H1 (cell line): ENCODE measurements around the gene DCTD. TPM values are rescaled to one million over a fixed set of nuclear protein-coding genes. Genes with fewer than 3 reads are reported as not detected.

Experiments
- CTCF ChIA-PET: fragments of 300-600 bp; sonication (Branson Sonifier 250); formaldehyde crosslinking; loops from one replicate; lab custom pipeline; 2021; ENCODE audit not compliant: partially characterized antibody; lab: Charles Lee
- POLR2A ChIA-PET: fragments of 300-600 bp; sonication (Branson Sonifier 250); formaldehyde crosslinking; loops from one replicate; lab custom pipeline; 2021; ENCODE audit warnings: inconsistent platforms; ENCODE audit not compliant: partially characterized antibody; lab: Charles Lee
- DNase-seq, 2 experiments: peaks; one replicate each; pipeline versions ENCODE4 v3.0.0 to v3.0.0-alpha.2; 2010 to 2022; ENCODE audit warnings: low spot score in 2 of 2, low read depth in 1 of 2, mixed read lengths in 1 of 2
- FAIRE-seq: peaks from 2 replicates; lab custom pipeline; 2011; peaks lifted over from hg19 to GRCh38; lab: Jason Lieb, UNC
- H2AFZ ChIP-seq: 2 replicates; pipeline ENCODE4 v1.8.1; 2012; ENCODE audit warnings: low read length, inconsistent platforms
- H2AK5ac ChIP-seq: 2 replicates; pipeline ENCODE4 v1.6.1; 2013; ENCODE audit warnings: low read depth, low read length
- H2BK120ac ChIP-seq: replicated peaks from 2 replicates; pipeline ENCODE3; 2013; ENCODE audit warnings: low read depth, low read length, inconsistent platforms
- H2BK12ac ChIP-seq: 2 replicates; pipeline ENCODE4 v1.6.1; 2013; ENCODE audit warnings: low read depth, low read length
- H2BK15ac ChIP-seq: 2 replicates; pipeline ENCODE4 v1.6.1; 2013; ENCODE audit warnings: low read length
- H2BK20ac ChIP-seq: 2 replicates; pipeline ENCODE4 v1.6.1; 2013; ENCODE audit warnings: low read length
- H2BK5ac ChIP-seq: 2 replicates; pipeline ENCODE4 v1.6.1; 2013; ENCODE audit warnings: low read depth, low read length
- H3K14ac ChIP-seq: 2 replicates; pipeline ENCODE4 v1.6.1; 2013; ENCODE audit warnings: inconsistent platforms; ENCODE audit not compliant: insufficient read length
- H3K18ac ChIP-seq: 2 replicates; pipeline ENCODE4 v1.6.1; 2013; ENCODE audit warnings: low read length; ENCODE audit errors: extremely low read depth
- H3K23ac ChIP-seq: 2 replicates; pipeline ENCODE4 v1.6.1; 2013; ENCODE audit warnings: inconsistent platforms; ENCODE audit not compliant: insufficient read length
- H3K23me2 ChIP-seq: 2 replicates; pipeline ENCODE4 v1.6.1; 2013; ENCODE audit warnings: low read depth, low read length
- H3K27ac ChIP-seq: 2 replicates; pipeline ENCODE4 v1.6.1; 2011; ENCODE audit warnings: low read depth, low read length, inconsistent platforms
- H3K27me3 ChIP-seq, 4 experiments: replicated peaks in 1 of 4; 1 replicate in 1 of 4; 2 replicates in 3 of 4; pipeline versions ENCODE4 v1.6.1 to v1.8.1; 2011 to 2013; ENCODE audit warnings: low read length in 3 of 4, mild to moderate bottlenecking in 3 of 4, inconsistent platforms in 2 of 4, mixed read lengths in 2 of 4, moderate library complexity in 1 of 4; ENCODE audit not compliant: control insufficient read depth in 3 of 4, insufficient read depth in 3 of 4; ENCODE audit errors: extremely low read depth in 1 of 4
- H3K36me3 ChIP-seq, 4 experiments: 2 replicates each; pipeline versions ENCODE4 v1.6.1 to v1.8.1; 2011 to 2013; ENCODE audit warnings: mild to moderate bottlenecking in 4 of 4, low read length in 3 of 4, moderate library complexity in 2 of 4, control low read depth in 1 of 4, inconsistent platforms in 1 of 4; ENCODE audit not compliant: insufficient read depth in 4 of 4, control insufficient read depth in 2 of 4
- H3K4ac ChIP-seq: replicated peaks from 2 replicates; pipeline ENCODE3; 2013; ENCODE audit warnings: low read length, low read depth, mixed read lengths, inconsistent platforms; ENCODE audit not compliant: insufficient read length
- H3K4me1 ChIP-seq, 4 experiments: replicated peaks in 1 of 4; 1 replicate in 1 of 4; 2 replicates in 3 of 4; pipeline versions ENCODE4 v1.6.1 to v1.8.1; 2011 to 2013; ENCODE audit warnings: low read length in 3 of 4, inconsistent platforms in 2 of 4, mixed read lengths in 1 of 4; ENCODE audit not compliant: insufficient read depth in 4 of 4, control insufficient read depth in 3 of 4
- H3K4me2 ChIP-seq, 2 experiments: 2 replicates each; pipeline versions ENCODE4 v1.6.1 to v1.8.1; 2011 to 2013; ENCODE audit warnings: low read depth in 2 of 2, low read length in 2 of 2, control low read depth in 1 of 2, inconsistent platforms in 1 of 2, mild to moderate bottlenecking in 1 of 2; ENCODE audit not compliant: insufficient read depth in 1 of 2
- H3K4me3 ChIP-seq, 4 experiments: fragments of 200-600, 300-600 bp in 1 of 4; sonication (generic), shearing (Covaris generic), sonication (Bioruptor Twin) in 1 of 4; 2 replicates each; pipeline versions ENCODE4 v1.5.1 to v1.8.1; 2011 to 2016; ENCODE audit warnings: low read length in 4 of 4, low read depth in 3 of 4, control low read depth in 2 of 4, inconsistent platforms in 2 of 4, mild to moderate bottlenecking in 2 of 4, mixed read lengths in 1 of 4, moderate library complexity in 1 of 4; ENCODE audit not compliant: insufficient read depth in 2 of 4; ENCODE audit errors: extremely low read depth in 1 of 4
- H3K56ac ChIP-seq: replicated peaks from 2 replicates; pipeline ENCODE3; 2013; ENCODE audit warnings: low read depth, mild to moderate bottlenecking, mixed read lengths, low read length, inconsistent platforms; ENCODE audit not compliant: insufficient read length
- H3K79me1 ChIP-seq: 2 replicates; pipeline ENCODE4 v1.6.1; 2013; ENCODE audit warnings: low read depth, low read length, control low read depth
- H3K79me2 ChIP-seq, 2 experiments: 2 replicates each; pipeline versions ENCODE4 v1.6.1 to v1.8.1; 2012 to 2013; ENCODE audit warnings: low read length in 2 of 2, mild to moderate bottlenecking in 2 of 2, inconsistent platforms in 1 of 2; ENCODE audit not compliant: insufficient read depth in 2 of 2, control insufficient read depth in 1 of 2
- H3K9ac ChIP-seq, 4 experiments: replicated peaks in 1 of 4; 1 replicate in 1 of 4; 2 replicates in 3 of 4; pipeline versions ENCODE4 v1.6.1 to v1.8.1; 2011 to 2013; ENCODE audit warnings: low read depth in 3 of 4, low read length in 3 of 4, control low read depth in 2 of 4, mild to moderate bottlenecking in 2 of 4, moderate library complexity in 2 of 4, inconsistent platforms in 1 of 4; ENCODE audit errors: extremely low read depth in 1 of 4
- H3K9me3 ChIP-seq, 2 experiments: 2 replicates each; pipeline versions ENCODE4 v1.6.1 to v1.8.1; 2012 to 2013; ENCODE audit warnings: mild to moderate bottlenecking in 2 of 2, moderate library complexity in 2 of 2, control low read depth in 1 of 2, inconsistent platforms in 1 of 2, low read depth in 1 of 2, low read length in 1 of 2, mixed read lengths in 1 of 2; ENCODE audit not compliant: insufficient read depth in 2 of 2
- H4K20me1 ChIP-seq, 2 experiments: replicated peaks in 1 of 2; 2 replicates each; pipeline versions ENCODE3 to v1.8.1; 2011 to 2013; ENCODE audit warnings: inconsistent platforms in 2 of 2, low read length in 2 of 2, mild to moderate bottlenecking in 1 of 2; ENCODE audit not compliant: insufficient read depth in 2 of 2, control insufficient read depth in 1 of 2
- H4K5ac ChIP-seq: 2 replicates; pipeline ENCODE4 v1.6.1; 2013; ENCODE audit warnings: low read length, low read depth, mixed read lengths, inconsistent platforms; ENCODE audit not compliant: insufficient read length
- H4K8ac ChIP-seq: 2 replicates; pipeline ENCODE4 v1.8.0; 2013; ENCODE audit warnings: mild to moderate bottlenecking, moderate library complexity, low read length, inconsistent platforms; ENCODE audit not compliant: insufficient read depth; ENCODE audit errors: extremely low read depth
- H4K91ac ChIP-seq: replicated peaks from 2 replicates; pipeline ENCODE3; 2013; ENCODE audit warnings: low read length, mixed read lengths, inconsistent platforms; ENCODE audit not compliant: insufficient read length
- CBX5 ChIP-seq: fragments of 300-800, 300-1000 bp; sonication (generic); IDR thresholded peaks from 2 replicates; pipeline ENCODE4 v1.7.1; 2016; ENCODE audit warnings: antibody characterized with exemption, low read length, low read depth
- EP300 ChIP-seq, 2 experiments: IDR thresholded peaks; 1 replicate in 1 of 2; 2 replicates in 1 of 2; pipeline ENCODE4 v1.6.1; 2011 to 2012; ENCODE audit warnings: low read depth in 2 of 2, low read length in 2 of 2, mild to moderate bottlenecking in 2 of 2, borderline replicate concordance in 1 of 2, inconsistent platforms in 1 of 2, moderate library complexity in 1 of 2
- NRF1 ChIP-seq: IDR thresholded peaks from 2 replicates; pipeline ENCODE4 v1.6.1; 2011; ENCODE audit warnings: mild to moderate bottlenecking, low read depth, low read length, improper control_type of control experiment
- PHF8 ChIP-seq: fragments of 200-600 bp; sonication (generic); conservative IDR thresholded peaks from 2 replicates; pipeline ENCODE4 v1.7.1; 2012; ENCODE audit warnings: low read depth, mild to moderate bottlenecking, inconsistent platforms, low read length, moderate library complexity
- RXRA ChIP-seq: IDR thresholded peaks from 2 replicates; pipeline ENCODE4 v1.6.1; 2011; ENCODE audit warnings: low read depth, mild to moderate bottlenecking, low read length, moderate library complexity; ENCODE audit not compliant: insufficient read depth
- SAP30 ChIP-seq: fragments of 300-600 bp; sonication (generic); IDR thresholded peaks from 2 replicates; pipeline ENCODE4 v1.7.1; 2012; ENCODE audit warnings: low read length, moderate library complexity, mild to moderate bottlenecking, inconsistent platforms; ENCODE audit not compliant: insufficient read depth, insufficient replicate concordance
- SIRT6 ChIP-seq: IDR thresholded peaks from one replicate; pipeline ENCODE4 v1.7.1; 2012; ENCODE audit warnings: low read length, inconsistent platforms
- SP2 ChIP-seq: IDR thresholded peaks from 2 replicates; pipeline ENCODE4 v1.6.1; 2012; ENCODE audit warnings: mild to moderate bottlenecking, low read length, inconsistent platforms
- TAF7 ChIP-seq: optimal IDR thresholded peaks from 2 replicates; pipeline ENCODE3; 2011; ENCODE audit warnings: low read depth, mild to moderate bottlenecking, inconsistent platforms, low read length, moderate library complexity, borderline replicate concordance
- whole genome bisulfite sequencing, 2 experiments: shearing (Covaris generic) in 1 of 2; methylation state at CpG; one replicate each; pipeline versions ENCODE4 v1.1.6 to v1.1.7; 2013 to 2015; ENCODE audit warnings: low lambda C conversion rate in 2 of 2, mixed read lengths in 2 of 2, inconsistent platforms in 1 of 2, low coverage in 1 of 2, missing lambda C conversion rate in 1 of 2; ENCODE audit not compliant: insufficient replicate concordance in 2 of 2, insufficient coverage in 1 of 2, insufficient read length in 1 of 2; ENCODE audit errors: extremely low coverage in 1 of 2, missing lambda C conversion rate in 1 of 2; 5-methylcytosine and 5-hydroxymethylcytosine counted together
- polyA plus RNA-seq, 7 experiments: library from polyadenylated mRNA; depleted of rRNA in 3 of 7; stranded (reverse) in 5 of 7; unstranded in 2 of 7; fragments of >200 nt in 5 of 7; fragments of 200-250 nt in 2 of 7; gene quantifications; 1 replicate in 5 of 7; 2 replicates in 1 of 7; 4 replicates in 1 of 7; pipeline versions ENCODE4 v1.2.1 to v1.2.3, GENCODE V29; 2011 to 2013; ENCODE audit warnings: missing spikeins in 2 of 7, mixed read lengths in 2 of 7
- total RNA-seq: library from RNA; stranded (reverse); fragmentation: NEBNext Ultra II Directional; extraction: Animal tissue kit (Norgen Biotek cat#: 25700); gene quantifications from 2 replicates; pipeline ENCODE4 v1.2.1, GENCODE V29; 2021
- TF ChIP-seq, protein P1 (sequence below): IDR thresholded peaks from 2 replicates; pipeline ENCODE4 v1.6.1; 2012; ENCODE audit warnings: inconsistent platforms
- TF ChIP-seq, protein P2 (sequence below): IDR thresholded peaks from 2 replicates; pipeline ENCODE4 v1.6.1; 2011; ENCODE audit warnings: low read depth, mild to moderate bottlenecking, low read length; ENCODE audit not compliant: insufficient read depth

Gene DCTD
- total and polyA plus RNA-seq, 2 of the 8 experiments (the other 6 are each of a cell fraction or from before 2014, with no cell fraction given): 60.2 to 69.5 TPM

DNA sequence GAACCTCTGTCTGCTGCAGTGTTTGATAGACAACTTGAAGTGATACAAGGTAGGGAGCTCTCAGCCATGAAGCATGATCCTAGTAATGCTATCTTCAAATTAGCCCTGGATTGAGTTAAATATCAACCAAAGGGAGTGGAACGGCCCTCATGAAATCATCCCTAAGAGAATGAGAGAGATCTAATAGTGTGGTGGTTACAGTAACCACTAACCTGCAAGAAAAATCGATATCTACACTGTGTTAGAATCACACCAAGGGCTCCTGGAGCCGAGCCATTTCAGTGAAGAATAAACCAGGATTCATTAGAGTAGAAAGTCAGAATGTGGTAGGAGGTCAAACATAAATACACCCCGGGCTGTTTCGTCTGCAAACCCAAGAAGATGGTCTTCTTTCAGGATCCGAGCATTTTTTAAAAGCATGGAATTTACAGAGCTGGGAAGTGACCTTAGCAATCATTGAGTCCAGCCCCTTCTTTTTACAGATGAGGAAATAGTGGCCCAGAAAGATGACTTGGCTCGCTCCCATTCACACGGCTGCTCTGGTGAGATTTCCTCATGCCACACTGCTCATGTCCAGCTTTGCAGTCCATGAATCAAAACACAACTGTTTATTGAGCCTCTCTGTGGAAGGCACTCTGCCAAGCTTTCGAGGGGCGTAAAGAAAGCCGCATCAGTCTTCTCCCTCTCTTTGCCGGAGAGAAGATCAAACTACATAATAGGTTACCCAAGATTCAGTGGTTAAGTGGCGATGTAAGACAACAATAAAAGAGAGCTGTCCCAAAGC is 5.5 kb upstream of the DCTD start:
- Histone ChIP-seq H2AK5ac (no peak overlapping the region), H2AFZ (no peak overlapping the region), H3K9me3 (no peaks in the 10 kb centered on the region), H2BK120ac (no peak overlapping the region), H3K56ac (no peak overlapping the region), H3K79me1 (no peaks in the 10 kb centered on the region), H3K27ac (no peak overlapping the region), H3K23ac (no peak overlapping the region), H3K4ac (no peak overlapping the region), H3K79me2 (no peaks in the 10 kb centered on the region), H3K4me3 (no peak overlapping the region), H3K9ac (no peak overlapping the region), H4K20me1 (no peaks in the 10 kb centered on the region), H4K8ac (no peak overlapping the region), H2BK12ac (no peak overlapping the region), H3K27me3 (peaks cover 0 to 3% (median 0%) of the 10 kb centered on the region in 4 experiments; a peak in 3 of 7 replicates), H3K23me2 (peaks cover under 1% of the 10 kb centered on the region; the same call in 1 of the 2 replicates), H3K4me2 (no peak overlapping the region), H4K5ac (no peak overlapping the region), H4K91ac (no peak overlapping the region), H3K18ac (no peak overlapping the region), H3K4me1 (peaks cover 0 to 3% (median 1%) of the 10 kb centered on the region in 4 experiments; a peak in 3 of 7 replicates), H3K14ac (no peak overlapping the region), H2BK15ac (no peak overlapping the region), H2BK5ac (no peak overlapping the region), H3K36me3 (no peaks in the 10 kb centered on the region), H2BK20ac (no peak overlapping the region)
- no peak for DNase-seq
- POLR2A ChIA-PET: interaction anchor here (1.9 kb wide), 1 partner anchor 10 kb away, joined by 6 read pairs; no protein-coding TSS in a partner anchor
- no peak for FAIRE-seq
- CTCF ChIA-PET: interaction anchor here (0.7 to 1.6 kb wide), 9 partner anchors 15 to 340 kb away, joined by 3 to 4 read pairs (median 3); no protein-coding TSS in a partner anchor
- WGBS, 2 experiments: 91% methylated on average over 13 of the region's 13 CpGs; no CpG with 5 or more reads in 1 of the 2 experiments
- TF ChIP-seq TAF7 (no peak), SAP30 (no peak), PHF8 (no peak), SP2 (no peak), EP300 (IDR thresholded peaks at IDR 0.05; ENCODE audit: borderline replicate concordance in 1 of 2, low read depth in 2 of 2, low read length in 2 of 2) (no peak), RXRA (no peak), NRF1 (no peak), SIRT6 (no peak), CBX5 (no peak)
- TF ChIP-seq, protein P1, sequence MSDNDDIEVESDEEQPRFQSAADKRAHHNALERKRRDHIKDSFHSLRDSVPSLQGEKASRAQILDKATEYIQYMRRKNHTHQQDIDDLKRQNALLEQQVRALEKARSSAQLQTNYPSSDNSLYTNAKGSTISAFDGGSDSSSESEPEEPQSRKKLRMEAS: no peak
- TF ChIP-seq, protein P2, sequence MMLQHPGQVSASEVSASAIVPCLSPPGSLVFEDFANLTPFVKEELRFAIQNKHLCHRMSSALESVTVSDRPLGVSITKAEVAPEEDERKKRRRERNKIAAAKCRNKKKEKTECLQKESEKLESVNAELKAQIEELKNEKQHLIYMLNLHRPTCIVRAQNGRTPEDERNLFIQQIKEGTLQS: no peak
